ENCODE data around the gene CPAMD8.
"Not testable (repeated sequence)": the region's sequence is repeated elsewhere in the genome, so short reads cannot be mapped to it uniquely, and the experiment has no call there.

Gene CPAMD8

DNA sequence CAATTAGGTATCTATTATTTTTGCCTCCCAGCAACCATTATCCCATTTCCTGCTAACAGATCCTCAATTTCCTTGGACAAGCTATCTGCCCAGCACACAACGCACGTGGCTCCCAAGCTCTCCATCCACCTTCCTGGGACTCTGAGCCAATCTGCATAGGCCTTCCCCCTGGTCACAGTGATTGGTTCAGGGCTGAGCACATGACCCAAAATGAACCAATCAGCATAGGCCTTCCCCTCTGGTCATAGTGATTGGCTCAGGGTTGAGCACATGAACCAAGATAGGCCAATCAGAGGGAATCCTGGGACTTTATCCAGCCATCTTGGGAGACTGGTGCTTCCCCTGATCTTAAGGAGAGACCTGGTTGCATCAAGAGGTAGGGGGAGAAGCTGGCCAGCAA is 5.8 kb downstream of the CPAMD8 start:
- TF ChIP-seq, protein P1, sequence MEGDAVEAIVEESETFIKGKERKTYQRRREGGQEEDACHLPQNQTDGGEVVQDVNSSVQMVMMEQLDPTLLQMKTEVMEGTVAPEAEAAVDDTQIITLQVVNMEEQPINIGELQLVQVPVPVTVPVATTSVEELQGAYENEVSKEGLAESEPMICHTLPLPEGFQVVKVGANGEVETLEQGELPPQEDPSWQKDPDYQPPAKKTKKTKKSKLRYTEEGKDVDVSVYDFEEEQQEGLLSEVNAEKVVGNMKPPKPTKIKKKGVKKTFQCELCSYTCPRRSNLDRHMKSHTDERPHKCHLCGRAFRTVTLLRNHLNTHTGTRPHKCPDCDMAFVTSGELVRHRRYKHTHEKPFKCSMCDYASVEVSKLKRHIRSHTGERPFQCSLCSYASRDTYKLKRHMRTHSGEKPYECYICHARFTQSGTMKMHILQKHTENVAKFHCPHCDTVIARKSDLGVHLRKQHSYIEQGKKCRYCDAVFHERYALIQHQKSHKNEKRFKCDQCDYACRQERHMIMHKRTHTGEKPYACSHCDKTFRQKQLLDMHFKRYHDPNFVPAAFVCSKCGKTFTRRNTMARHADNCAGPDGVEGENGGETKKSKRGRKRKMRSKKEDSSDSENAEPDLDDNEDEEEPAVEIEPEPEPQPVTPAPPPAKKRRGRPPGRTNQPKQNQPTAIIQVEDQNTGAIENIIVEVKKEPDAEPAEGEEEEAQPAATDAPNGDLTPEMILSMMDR (conservative IDR thresholded peaks at IDR 0.05; ENCODE audit: low read depth, low read length): no peak
- DNase-seq (ENCODE audit: low read depth): peak; percentile 35
- no peak overlapping the region for H3K4me3 ChIP-seq (ENCODE audit: low read depth, low read length)

GRCh38 chr19:17020385-17020784 is 6.2 kb downstream of the CPAMD8 start:
- H3K4me3 ChIP-seq (ENCODE audit: low read depth, low read length): no peak overlapping the region
- DNase-seq (ENCODE audit: low read depth): no peak
- TF ChIP-seq, protein P1 (conservative IDR thresholded peaks at IDR 0.05; ENCODE audit: low read depth, low read length): no peak

- not testable (repeated sequence) for DNase-seq (ENCODE audit: low read depth); H3K4me3 ChIP-seq (ENCODE audit: low read depth, low read length)
Measured at GRCh38 chr19:17014212-17014861, 12.3 kb downstream of the CPAMD8 start.

DNA sequence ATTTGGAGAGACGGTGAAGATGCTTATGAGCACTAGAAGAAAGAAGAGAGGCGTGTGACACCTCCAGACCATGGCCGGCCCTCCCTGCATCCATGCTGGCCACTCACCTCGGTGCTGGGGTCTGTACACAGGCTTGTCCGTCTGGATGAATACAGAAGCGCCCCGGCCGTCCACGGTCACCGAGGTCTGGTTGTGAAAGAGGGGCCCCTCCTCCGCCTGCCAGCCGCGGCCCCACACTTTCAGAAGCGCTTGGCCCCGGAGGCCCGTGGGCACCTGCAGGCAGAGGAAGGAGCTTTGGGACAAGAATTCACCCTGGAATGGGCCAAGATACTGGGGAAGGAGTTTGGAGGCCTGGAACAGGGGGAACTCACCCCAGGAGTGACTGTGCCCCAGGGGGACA is 15.1 kb downstream of the CPAMD8 start:
- no peak for DNase-seq (ENCODE audit: low read depth)
- H3K4me3 ChIP-seq (ENCODE audit: low read depth, low read length): no peak overlapping the region
- TF ChIP-seq, protein P1 (conservative IDR thresholded peaks at IDR 0.05; ENCODE audit: low read depth, low read length): no peak

DNA sequence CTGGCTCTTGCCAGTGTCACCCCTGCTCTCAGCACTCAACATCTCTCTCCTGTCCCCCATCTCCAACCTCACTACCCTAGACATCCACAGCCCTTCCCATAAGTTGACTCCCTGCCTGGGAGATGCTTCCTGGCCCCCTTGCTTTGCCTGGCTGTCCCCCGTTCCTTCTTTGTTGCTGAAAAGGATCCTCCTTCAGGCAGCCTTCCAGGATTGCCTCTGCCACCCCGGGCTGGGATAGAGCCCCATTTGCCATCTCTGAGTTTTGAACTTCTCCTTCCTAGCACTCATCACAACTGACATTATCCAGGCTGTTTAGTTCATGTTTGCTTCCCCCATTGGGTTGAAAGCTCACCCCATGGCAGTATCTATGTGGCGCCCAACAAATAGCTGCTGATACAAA is 20.0 kb downstream of the CPAMD8 start:
- TF ChIP-seq, protein P1 (conservative IDR thresholded peaks at IDR 0.05; ENCODE audit: low read depth, low read length): no peak
- DNase-seq (ENCODE audit: low read depth): no peak
- H3K4me3 ChIP-seq (ENCODE audit: low read depth, low read length): no peak overlapping the region

GRCh38 chr19:17005000-17005399 is 21.6 kb downstream of the CPAMD8 start:
- H3K4me3 ChIP-seq (ENCODE audit: low read depth, low read length): no peak overlapping the region
- no peak for DNase-seq (ENCODE audit: low read depth)
- TF ChIP-seq, protein P1 (conservative IDR thresholded peaks at IDR 0.05; ENCODE audit: low read depth, low read length): peak; percentile 18

DNA sequence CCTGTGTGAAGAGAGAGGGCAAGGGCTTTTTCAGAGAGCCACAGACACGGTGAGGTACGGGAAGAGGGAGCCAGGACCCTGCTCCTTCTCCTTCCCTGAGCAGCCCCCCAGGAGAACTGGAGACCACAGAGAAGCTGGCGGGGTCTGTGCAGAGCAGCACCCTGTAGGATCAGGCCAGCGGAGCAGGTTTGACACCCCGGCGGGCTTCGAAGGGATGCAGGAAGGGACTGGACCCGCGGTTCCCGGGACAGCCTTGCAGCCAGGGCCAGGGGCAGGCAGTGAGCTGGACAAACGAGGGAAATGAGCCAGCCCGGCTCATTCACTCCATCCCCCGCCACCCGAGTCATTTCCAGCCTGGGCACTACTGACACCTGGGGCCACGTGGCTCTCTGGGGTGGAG is 22.2 kb downstream of the CPAMD8 start:
- TF ChIP-seq, protein P1 (conservative IDR thresholded peaks at IDR 0.05; ENCODE audit: low read depth, low read length): no peak
- no peak overlapping the region for H3K4me3 ChIP-seq (ENCODE audit: low read depth, low read length)
- DNase-seq (ENCODE audit: low read depth): no peak

Measured in choroid plexus epithelial cell (primary cell).